ENCODE measurements around the gene TOP1.

Gene TOP1

GRCh38 chr20:41072915-41073314, 44.3 kb downstream of the TOP1 start:
- no peak overlapping the region for H3K4me3 ChIP-seq (ENCODE audit: control insufficient read depth, low read depth, low read length)
- no peak for DNase-seq (ENCODE audit: low read depth)
- TF ChIP-seq CTCF (IDR thresholded peaks at IDR 0.05; ENCODE audit: control insufficient read depth, insufficient read depth, low read depth, low read length, missing control alignments) = no peak

GRCh38 chr20:41074441-41074840, 45.8 kb downstream of the TOP1 start:
- no peak overlapping the region for H3K4me3 ChIP-seq (ENCODE audit: control insufficient read depth, low read depth, low read length)
- no peak for TF ChIP-seq CTCF (IDR thresholded peaks at IDR 0.05; ENCODE audit: control insufficient read depth, insufficient read depth, low read depth, low read length, missing control alignments)
- no peak for DNase-seq (ENCODE audit: low read depth)

GRCh38 chr20:41076776-41077175, 48.2 kb downstream of the TOP1 start:
- DNase-seq (ENCODE audit: low read depth) = no peak
- TF ChIP-seq CTCF (IDR thresholded peaks at IDR 0.05; ENCODE audit: control insufficient read depth, insufficient read depth, low read depth, low read length, missing control alignments) = no peak
- no peak overlapping the region for H3K4me3 ChIP-seq (ENCODE audit: control insufficient read depth, low read depth, low read length)

GRCh38 chr20:41078329-41078728, 49.7 kb downstream of the TOP1 start:
- H3K4me3 ChIP-seq (ENCODE audit: control insufficient read depth, low read depth, low read length) = no peak overlapping the region
- TF ChIP-seq CTCF (IDR thresholded peaks at IDR 0.05; ENCODE audit: control insufficient read depth, insufficient read depth, low read depth, low read length, missing control alignments) = peak; percentile 63
- peak; percentile 29 for DNase-seq (ENCODE audit: low read depth)

GRCh38 chr20:41079066-41079465, 50.4 kb downstream of the TOP1 start:
- DNase-seq (ENCODE audit: low read depth) = no peak
- H3K4me3 ChIP-seq (ENCODE audit: control insufficient read depth, low read depth, low read length) = no peak overlapping the region
- no peak for TF ChIP-seq CTCF (IDR thresholded peaks at IDR 0.05; ENCODE audit: control insufficient read depth, insufficient read depth, low read depth, low read length, missing control alignments)

GRCh38 chr20:41080866-41081265, 52.2 kb downstream of the TOP1 start:
- DNase-seq (ENCODE audit: low read depth) = no peak
- no peak overlapping the region for H3K4me3 ChIP-seq (ENCODE audit: control insufficient read depth, low read depth, low read length)
- no peak for TF ChIP-seq CTCF (IDR thresholded peaks at IDR 0.05; ENCODE audit: control insufficient read depth, insufficient read depth, low read depth, low read length, missing control alignments)

- DNase-seq (ENCODE audit: low read depth) = peak; percentile 16
- TF ChIP-seq CTCF (IDR thresholded peaks at IDR 0.05; ENCODE audit: control insufficient read depth, insufficient read depth, low read depth, low read length, missing control alignments) = no peak
Observed at GRCh38 chr20:41081276-41081814, 52.7 kb downstream of the TOP1 start.

More at GRCh38 chr20:41081276-41081814, 52.7 kb downstream of the TOP1 start:
- no peak overlapping the region for H3K4me3 ChIP-seq (ENCODE audit: control insufficient read depth, low read depth, low read length)
